A549 (cell line): Measurements from ENCODE around the gene MGME1. TPM values are rescaled to one million over a fixed set of nuclear protein-coding genes. Genes with fewer than 3 reads are reported as not detected.
A peak's percentile ranks its signal among the peaks of the same experiment; 100 is the strongest.

Experiments
- ATAC-seq, 2 experiments: fragments of 200-7000 bp in 1 of 2; fragments of >200 bp in 1 of 2; cut with Nextera tagmentation in 1 of 2; cut with Tn5 transposase in 1 of 2; 3 replicates each; pipeline versions ENCODE4 v1.8.0 to v1.9.1; 2018 to 2020; ENCODE audit warnings: mild to moderate bottlenecking in 1 of 2, moderate library complexity in 1 of 2
- CTCF ChIA-PET: fragments of 300-600 bp; sonication (Branson Sonifier 250); formaldehyde crosslinking; extraction: SDS; loops from one replicate; lab custom pipeline; 2021; ENCODE audit warnings: antibody characterized with exemption, inconsistent platforms; lab: Yijun Ruan, JAX
- POLR2A ChIA-PET: fragments of 350-600 bp; formaldehyde crosslinking; extraction: SDS; loops from one replicate; lab custom pipeline; 2021; ENCODE audit warnings: antibody characterized with exemption, inconsistent platforms; lab: Yijun Ruan, JAX
- DNase-seq, 2 experiments: peaks; one replicate each; pipeline versions ENCODE4 v3.0.0 to v3.0.0-alpha.2; 2011 to 2016; ENCODE audit warnings: low read depth in 1 of 2, low spot score in 1 of 2
- FAIRE-seq: peaks from 2 replicates; lab custom pipeline; 2011; peaks lifted over from hg19 to GRCh38; lab: Jason Lieb, UNC
- H3K27ac ChIP-seq, 2 experiments: fragments of >200 bp; sonication (Bioruptor Twin); formaldehyde crosslinking; 3 replicates each; pipeline ENCODE4 v1.5.1; 2016 to 2017
- H3K4me1 ChIP-seq: fragments of >200 bp; sonication (Bioruptor Twin); formaldehyde crosslinking; 3 replicates; pipeline ENCODE4 v1.6.1; 2016
- H3K4me2 ChIP-seq: fragments of >200 bp; sonication (Bioruptor Twin); formaldehyde crosslinking; 3 replicates; pipeline ENCODE4 v1.6.1; 2016
- H3K4me3 ChIP-seq: fragments of >200 bp; sonication (Bioruptor Twin); formaldehyde crosslinking; 3 replicates; pipeline ENCODE4 v1.5.1; 2016
- H3K9me3 ChIP-seq: fragments of >200 bp; sonication (Bioruptor Twin); formaldehyde crosslinking; 3 replicates; pipeline ENCODE4 v1.6.1; 2016
- ATOH8 ChIP-seq: fragments of 250-450 bp; sonication (Bioruptor Pico); IDR thresholded peaks from 2 replicates; pipeline ENCODE4 v1.5.0; 2020; ENCODE audit warnings: low read depth, mild to moderate bottlenecking, moderate library complexity
- BCL3 ChIP-seq: fragments of >200 bp; sonication (Bioruptor Twin); formaldehyde crosslinking; IDR thresholded peaks from 3 replicates; pipeline ENCODE4 v1.6.1; 2016
- BHLHE40 ChIP-seq: IDR thresholded peaks from 2 replicates; pipeline ENCODE4 v1.6.1; 2012; ENCODE audit warnings: low read depth, low read length, inconsistent platforms
- CEBPB ChIP-seq, 2 experiments: fragments of >200 bp in 1 of 2; sonication (Bioruptor Twin) in 1 of 2; formaldehyde crosslinking in 1 of 2; IDR thresholded peaks; 2 replicates each; pipeline ENCODE4 v1.6.1; 2012 to 2016
- CHD2 ChIP-seq: fragments of 150-350 bp; IDR thresholded peaks from 2 replicates; pipeline ENCODE4 v1.6.1; 2014; ENCODE audit warnings: low read length; ENCODE audit not compliant: partially characterized antibody
- CTCF ChIP-seq: fragments of >200 bp; sonication (Bioruptor Twin); formaldehyde crosslinking; IDR thresholded peaks from 3 replicates; pipeline ENCODE4 v1.5.1; 2016
- E2F6 ChIP-seq: IDR thresholded peaks from 2 replicates; pipeline ENCODE4 v1.6.1; 2012; ENCODE audit warnings: low read depth, borderline replicate concordance
- EP300 ChIP-seq, 2 experiments: fragments of >200 bp; sonication (Bioruptor Twin); formaldehyde crosslinking; IDR thresholded peaks; 2 replicates in 1 of 2; 3 replicates in 1 of 2; pipeline ENCODE4 v1.6.1; 2016 to 2017
- HOXA7 ChIP-seq: fragments of 250-450 bp; sonication (Bioruptor Pico); IDR thresholded peaks from 2 replicates; pipeline ENCODE4 v1.5.0; 2020; ENCODE audit warnings: mild to moderate bottlenecking, moderate library complexity
- HOXB13 ChIP-seq: fragments of 250-450 bp; sonication (Bioruptor Pico); IDR thresholded peaks from 2 replicates; pipeline ENCODE4 v1.5.0; 2020; ENCODE audit warnings: low read depth, mild to moderate bottlenecking, moderate library complexity
- JUN ChIP-seq, 2 experiments: fragments of >200 bp; sonication (Bioruptor Twin); formaldehyde crosslinking; IDR thresholded peaks; 2 replicates in 1 of 2; 3 replicates in 1 of 2; pipeline ENCODE4 v1.6.1; 2016 to 2017
- MAFK ChIP-seq: fragments of 450-650 bp; IDR thresholded peaks from 2 replicates; pipeline ENCODE4 v1.6.1; 2014; ENCODE audit not compliant: partially characterized antibody
- MYC ChIP-seq: IDR thresholded peaks from 2 replicates; pipeline ENCODE4 v1.6.1; 2012; ENCODE audit warnings: mild to moderate bottlenecking, inconsistent platforms, low read length, improper control_type of control experiment, borderline replicate concordance
- NFE2L2 ChIP-seq: fragments of 150-350 bp; conservative IDR thresholded peaks from 2 replicates; pipeline ENCODE4 v1.6.1; 2014; ENCODE audit warnings: low read length
- NR3C1 ChIP-seq: fragments of >200 bp; sonication (Bioruptor Twin); formaldehyde crosslinking; IDR thresholded peaks from 3 replicates; pipeline ENCODE4 v1.6.1; 2017
- PBX3 ChIP-seq: IDR thresholded peaks from 2 replicates; pipeline ENCODE4 v1.6.1; 2012
- TFCP2L1 ChIP-seq: fragments of 250-450 bp; sonication (Bioruptor Pico); IDR thresholded peaks from 2 replicates; pipeline ENCODE4 v1.5.0; 2021; ENCODE audit warnings: mild to moderate bottlenecking
- ZNF302 ChIP-seq: fragments of 250-450 bp; sonication (Bioruptor Pico); IDR thresholded peaks from 2 replicates; pipeline ENCODE4 v1.9.0; 2021; ENCODE audit warnings: inconsistent platforms, mild to moderate bottlenecking, moderate library complexity
- WGBS: methylation state at CpG from one replicate; pipeline ENCODE4 v1.1.6; 2017; ENCODE audit errors: missing lambda C conversion rate; 5-methylcytosine and 5-hydroxymethylcytosine counted together
- polyA plus RNA-seq, 4 experiments: library from polyadenylated mRNA; depleted of rRNA in 3 of 4; stranded (reverse); fragments of >200 nt; fragmentation: RNase III in 1 of 4; extraction: RNeasy Plus Mini Kit Qiagen cat#74134 plus additional on column Dnase treatment in 1 of 4; gene quantifications; 2 replicates in 3 of 4; 3 replicates in 1 of 4; pipeline ENCODE4 v1.2.3, GENCODE V29; 2011 to 2017

Gene MGME1
- polyA plus RNA-seq, 2 of the 4 experiments (the other 2 are of a cell fraction): 46.6 to 47.9 TPM

GRCh38 chr20:17919149-17919548, 49.7 kb upstream of the MGME1 start:
- 82% methylated on average over 8 of the region's 8 CpGs for WGBS
- TF ChIP-seq TFCP2L1 (CRISPR knock-in tag) (no peak), EP300 (IDR thresholded peaks at IDR 0.05) (no peak), NFE2L2 (no peak), CTCF (no peak), ZNF302 (CRISPR knock-in tag) (no peak), CEBPB (IDR thresholded peaks at IDR 0.05) (no peak), NR3C1 (no peak), BHLHE40 (no peak), HOXA7 (CRISPR knock-in tag) (no peak), HOXB13 (CRISPR knock-in tag) (no peak), JUN (IDR thresholded peaks at IDR 0.05) (no peak), MAFK (no peak), CHD2 (no peak), ATOH8 (CRISPR knock-in tag) (no peak), MYC (no peak), E2F6 (no peak), BCL3 (no peak)
- H3K4me1 ChIP-seq: no peaks in the 10 kb centered on the region
- no peak for ATAC-seq
- no peak overlapping the region for H3K4me2 ChIP-seq
- H3K9me3 ChIP-seq: no peaks in the 10 kb centered on the region
- POLR2A ChIA-PET: no interaction called here
- H3K4me3 ChIP-seq: no peak overlapping the region
- CTCF ChIA-PET: no interaction called here
- DNase-seq: no peak
- peak; percentile 74 for FAIRE-seq
- H3K27ac ChIP-seq: no peak overlapping the region

- Histone ChIP-seq H3K9me3 (no peaks in the 10 kb centered on the region), H3K4me2 (no peak overlapping the region), H3K4me3 (no peak overlapping the region), H3K27ac (no peak overlapping the region), H3K4me1 (no peaks in the 10 kb centered on the region)
- ChIA-PET CTCF (interaction anchor here (0.6 kb wide), 1 partner anchor 107 kb away, joined by 3 read pairs; no protein-coding TSS in a partner anchor), POLR2A (no interaction called here)
- DNase-seq (no peak), ATAC-seq (peak in 1 of 2 experiments; percentile 52; a peak in 2 of 6 replicates), FAIRE-seq (no peak)
- no peak for TF ChIP-seq PBX3
- WGBS: 15% methylated on average over 1 of the region's 1 CpG
Observed at GRCh38 chr20:17921774-17922173, 47.0 kb upstream of the MGME1 start.
